HL-60/S4 treated with retinoic acid at 250 ng/mL for 4 days and 3 days (cell line): ENCODE measurements around the gene CENPU.

Experiments used
- in situ Hi-C: fragments of 300-500 bp; cut with MboI; formaldehyde crosslinking; loops from 2 replicates; pipeline ENCODE4 v1.7.0; 2022; ENCODE audit warnings: low sequenced_read_pairs

Gene CENPU

GRCh38 chr4:184645904-184646610 lies 87.8 kb downstream of the CENPU start:
- in situ Hi-C loops = no loop called here

GRCh38 chr4:184644553-184645307 lies 89.2 kb downstream of the CENPU start:
- in situ Hi-C loops = no loop called here
